ENCODE measurements around the gene SETSIP.
"Not testable (repeated sequence)": the region's sequence is repeated elsewhere in the genome, so short reads cannot be mapped to it uniquely, and the experiment has no call there.

SETSIP gene

GRCh38 chr1:92076363-92076762 is 1.2 kb upstream of the SETSIP start:
- peaks cover 7% of the 10 kb centered on the region for H3K27me3 Mint-ChIP-seq (ENCODE audit: low read depth, poor library complexity)
- TF ChIP-seq CTCF (IDR thresholded peaks at IDR 0.05), result no peak
- H3K9me3 Mint-ChIP-seq, result no peaks in the 10 kb centered on the region
- no peak for DNase-seq
- H3K4me3 Mint-ChIP-seq, result no peak overlapping the region
- no peaks in the 10 kb centered on the region for H3K4me1 Mint-ChIP-seq
- H3K27ac Mint-ChIP-seq, result no peak overlapping the region
- no peaks in the 10 kb centered on the region for H3K36me3 Mint-ChIP-seq (ENCODE audit: low read depth)

- not testable (repeated sequence) for H3K27me3 Mint-ChIP-seq (ENCODE audit: low read depth, poor library complexity); DNase-seq; H3K36me3 Mint-ChIP-seq (ENCODE audit: low read depth); H3K27ac Mint-ChIP-seq; H3K4me3 Mint-ChIP-seq; H3K4me1 Mint-ChIP-seq; H3K9me3 Mint-ChIP-seq
These were observed 765 bp downstream of the SETSIP start for GRCh38 chr1:92074446-92074845.

- Mint-ChIP-seq H3K27ac (no peak overlapping the region), H3K9me3 (no peaks in the 10 kb centered on the region), H3K36me3 (ENCODE audit: low read depth) (no peaks in the 10 kb centered on the region), H3K27me3 (ENCODE audit: low read depth, poor library complexity) (peaks cover 8% of the 10 kb centered on the region), H3K4me1 (no peaks in the 10 kb centered on the region), H3K4me3 (no peak overlapping the region)
- no peak for TF ChIP-seq CTCF (IDR thresholded peaks at IDR 0.05)
- DNase-seq, result no peak
These were observed 4.3 kb downstream of the SETSIP start for GRCh38 chr1:92070892-92071291.

- Mint-ChIP-seq H3K27ac (no peak overlapping the region), H3K9me3 (no peaks in the 10 kb centered on the region), H3K4me1 (no peaks in the 10 kb centered on the region), H3K27me3 (ENCODE audit: low read depth, poor library complexity) (no peaks in the 10 kb centered on the region), H3K4me3 (no peak overlapping the region), H3K36me3 (ENCODE audit: low read depth) (no peaks in the 10 kb centered on the region)
- no peak for TF ChIP-seq CTCF (IDR thresholded peaks at IDR 0.05)
- no peak for DNase-seq
These were observed 8.9 kb downstream of the SETSIP start for GRCh38 chr1:92066321-92066720.

- TF ChIP-seq CTCF (IDR thresholded peaks at IDR 0.05), result no peak
- Mint-ChIP-seq H3K27me3 (ENCODE audit: low read depth, poor library complexity) (no peaks in the 10 kb centered on the region), H3K36me3 (ENCODE audit: low read depth) (no peaks in the 10 kb centered on the region), H3K9me3 (no peaks in the 10 kb centered on the region), H3K4me3 (no peak overlapping the region), H3K4me1 (no peaks in the 10 kb centered on the region), H3K27ac (no peak overlapping the region)
- no peak for DNase-seq
These were observed 10.2 kb downstream of the SETSIP start for GRCh38 chr1:92065042-92065441.

- H3K27me3 Mint-ChIP-seq (ENCODE audit: low read depth, poor library complexity), result peaks cover 4% of the 10 kb centered on the region
- no peaks in the 10 kb centered on the region for H3K9me3 Mint-ChIP-seq
- no peak overlapping the region for H3K27ac Mint-ChIP-seq
- H3K4me3 Mint-ChIP-seq, result no peak overlapping the region
- TF ChIP-seq CTCF (IDR thresholded peaks at IDR 0.05), result no peak
- no peaks in the 10 kb centered on the region for H3K36me3 Mint-ChIP-seq (ENCODE audit: low read depth)
- no peaks in the 10 kb centered on the region for H3K4me1 Mint-ChIP-seq
- no peak for DNase-seq
These were observed 23.3 kb downstream of the SETSIP start for GRCh38 chr1:92051948-92052347.

Data from nephron progenitor cell (in vitro differentiated cells).